ENCODE results near the gene RALGPS1.
"Not testable (repeated sequence)": the region's sequence is repeated elsewhere in the genome, so short reads cannot be mapped to it uniquely, and the experiment has no call there.

RALGPS1 gene

GRCh38 chr9:127142931-127143464 lies 228.4 kb downstream of the RALGPS1 start:
- H3K9me3 ChIP-seq (ENCODE audit: control insufficient read depth, low read length) = no peaks in the 10 kb centered on the region
- H3K36me3 ChIP-seq (ENCODE audit: control insufficient read depth, insufficient read depth, low read length) = no peaks in the 10 kb centered on the region
- no peaks in the 10 kb centered on the region for H3K4me1 ChIP-seq
- TF ChIP-seq, protein P1, sequence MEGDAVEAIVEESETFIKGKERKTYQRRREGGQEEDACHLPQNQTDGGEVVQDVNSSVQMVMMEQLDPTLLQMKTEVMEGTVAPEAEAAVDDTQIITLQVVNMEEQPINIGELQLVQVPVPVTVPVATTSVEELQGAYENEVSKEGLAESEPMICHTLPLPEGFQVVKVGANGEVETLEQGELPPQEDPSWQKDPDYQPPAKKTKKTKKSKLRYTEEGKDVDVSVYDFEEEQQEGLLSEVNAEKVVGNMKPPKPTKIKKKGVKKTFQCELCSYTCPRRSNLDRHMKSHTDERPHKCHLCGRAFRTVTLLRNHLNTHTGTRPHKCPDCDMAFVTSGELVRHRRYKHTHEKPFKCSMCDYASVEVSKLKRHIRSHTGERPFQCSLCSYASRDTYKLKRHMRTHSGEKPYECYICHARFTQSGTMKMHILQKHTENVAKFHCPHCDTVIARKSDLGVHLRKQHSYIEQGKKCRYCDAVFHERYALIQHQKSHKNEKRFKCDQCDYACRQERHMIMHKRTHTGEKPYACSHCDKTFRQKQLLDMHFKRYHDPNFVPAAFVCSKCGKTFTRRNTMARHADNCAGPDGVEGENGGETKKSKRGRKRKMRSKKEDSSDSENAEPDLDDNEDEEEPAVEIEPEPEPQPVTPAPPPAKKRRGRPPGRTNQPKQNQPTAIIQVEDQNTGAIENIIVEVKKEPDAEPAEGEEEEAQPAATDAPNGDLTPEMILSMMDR (IDR thresholded peaks at IDR 0.05) = no peak
- no peak overlapping the region for H3K9ac ChIP-seq
- H2AFZ ChIP-seq = no peak overlapping the region
- H3K27ac ChIP-seq = no peak overlapping the region
- no peaks in the 10 kb centered on the region for H3K27me3 ChIP-seq (ENCODE audit: control insufficient read depth, insufficient read depth, low read length)
- H3K4me2 ChIP-seq (ENCODE audit: low read length) = no peak overlapping the region
- H3K79me2 ChIP-seq = no peaks in the 10 kb centered on the region
- H3K4me3 ChIP-seq (ENCODE audit: low read depth, low read length) = no peak overlapping the region

- no peak overlapping the region for H3K27ac ChIP-seq
Observed at GRCh38 chr9:127143920-127144465, 229.4 kb downstream of the RALGPS1 start.

GRCh38 chr9:127144670-127145445 lies 230.3 kb downstream of the RALGPS1 start:
- TF ChIP-seq, protein P1 (IDR thresholded peaks at IDR 0.05) = no peak
- Histone ChIP-seq H3K79me2 (no peaks in the 10 kb centered on the region), H3K4me1 (no peaks in the 10 kb centered on the region), H3K4me3 (ENCODE audit: low read depth, low read length) (no peak overlapping the region), H3K9me3 (ENCODE audit: control insufficient read depth, low read length) (no peaks in the 10 kb centered on the region), H3K9ac (no peak overlapping the region), H3K27ac (no peak overlapping the region), H3K4me2 (ENCODE audit: low read length) (no peak overlapping the region), H2AFZ (no peak overlapping the region), H3K27me3 (ENCODE audit: control insufficient read depth, insufficient read depth, low read length) (no peaks in the 10 kb centered on the region), H3K36me3 (ENCODE audit: control insufficient read depth, insufficient read depth, low read length) (no peaks in the 10 kb centered on the region)

More at GRCh38 chr9:127143920-127144465, 229.4 kb downstream of the RALGPS1 start:
- TF ChIP-seq, protein P1 (IDR thresholded peaks at IDR 0.05) = no peak
- H3K9me3 ChIP-seq (ENCODE audit: control insufficient read depth, low read length) = no peaks in the 10 kb centered on the region
- H3K79me2 ChIP-seq = no peaks in the 10 kb centered on the region
- H2AFZ ChIP-seq = no peak overlapping the region
- no peak overlapping the region for H3K9ac ChIP-seq
- no peaks in the 10 kb centered on the region for H3K27me3 ChIP-seq (ENCODE audit: control insufficient read depth, insufficient read depth, low read length)
- H3K4me1 ChIP-seq = no peaks in the 10 kb centered on the region
- H3K36me3 ChIP-seq (ENCODE audit: control insufficient read depth, insufficient read depth, low read length) = no peaks in the 10 kb centered on the region
- H3K4me2 ChIP-seq (ENCODE audit: low read length) = no peak overlapping the region
- no peak overlapping the region for H3K4me3 ChIP-seq (ENCODE audit: low read depth, low read length)

DNA sequence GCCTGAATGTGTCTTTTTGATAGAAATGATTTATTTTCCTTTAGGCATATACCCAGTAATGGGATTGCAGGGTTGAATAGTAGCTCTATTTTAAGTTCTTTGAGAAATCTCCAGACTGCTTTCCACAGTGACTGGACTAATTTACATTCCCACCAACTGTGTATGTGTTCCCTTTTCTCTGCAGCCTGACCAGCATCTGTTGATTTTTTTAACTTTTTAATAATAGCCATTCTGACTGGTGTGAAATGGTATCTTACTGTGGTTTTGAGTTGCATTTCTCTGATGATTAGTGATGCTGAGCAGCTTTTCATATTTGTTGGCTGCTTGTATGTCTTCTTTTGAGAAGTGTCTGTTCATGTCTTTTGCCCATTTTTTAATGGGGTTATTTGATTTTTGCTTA lies 232.3 kb downstream of the RALGPS1 start:
- H3K4me1 ChIP-seq; H3K79me2 ChIP-seq; H3K4me2 ChIP-seq (ENCODE audit: low read length); H3K9me3 ChIP-seq (ENCODE audit: control insufficient read depth, low read length); H3K9ac ChIP-seq; H3K27ac ChIP-seq; H3K36me3 ChIP-seq (ENCODE audit: control insufficient read depth, insufficient read depth, low read length); H3K4me3 ChIP-seq (ENCODE audit: low read depth, low read length); H2AFZ ChIP-seq; H3K27me3 ChIP-seq (ENCODE audit: control insufficient read depth, insufficient read depth, low read length): not testable (repeated sequence)

- Histone ChIP-seq H3K27ac (no peak overlapping the region), H3K4me1 (no peaks in the 10 kb centered on the region), H3K27me3 (ENCODE audit: control insufficient read depth, insufficient read depth, low read length) (no peaks in the 10 kb centered on the region), H3K36me3 (ENCODE audit: control insufficient read depth, insufficient read depth, low read length) (no peaks in the 10 kb centered on the region), H3K4me2 (ENCODE audit: low read length) (no peak overlapping the region), H3K79me2 (no peaks in the 10 kb centered on the region), H2AFZ (no peak overlapping the region), H3K4me3 (ENCODE audit: low read depth, low read length) (no peak overlapping the region), H3K9me3 (ENCODE audit: control insufficient read depth, low read length) (no peaks in the 10 kb centered on the region), H3K9ac (no peak overlapping the region)
- TF ChIP-seq, protein P1 (IDR thresholded peaks at IDR 0.05) = no peak
Observed at GRCh38 chr9:127147251-127147650, 232.7 kb downstream of the RALGPS1 start.

All from parathyroid adenoma (tissue), 2 donors.